ENCODE data around the gene ZFAND2B.
A peak's percentile ranks its signal among the peaks of the same experiment; 100 is the strongest.
"Not testable (repeated sequence)": the region's sequence is repeated elsewhere in the genome, so short reads cannot be mapped to it uniquely, and the experiment has no call there.

The ZFAND2B gene

GRCh38 chr2:219250049-219250781, 43.6 kb downstream of the ZFAND2B start:
- DNase-seq (ENCODE audit: low read depth), result no peak

- no peak for DNase-seq (ENCODE audit: low read depth)
Observed at GRCh38 chr2:219251656-219252055, 45.1 kb downstream of the ZFAND2B start.

- no peak for DNase-seq (ENCODE audit: low read depth)
Observed at GRCh38 chr2:219252084-219252483, 45.5 kb downstream of the ZFAND2B start.

GRCh38 chr2:219252570-219252899, 46.0 kb downstream of the ZFAND2B start:
- no peak for DNase-seq (ENCODE audit: low read depth)

GRCh38 chr2:219252900-219253752, 46.5 kb downstream of the ZFAND2B start, which contains the start of gene TUBA4B:
Gene TUBA4B, plus strand, starts transcription at chr2:219253243. Its CDS starts 165 bp downstream, at chr2:219253408.
- DNase-seq (ENCODE audit: low read depth), result no peak

GRCh38 chr2:219253753-219254589, 47.4 kb downstream of the ZFAND2B start, which contains the start of gene TUBA4A:
Gene TUBA4A, minus strand, starts transcription at chr2:219253918. Its CDS starts 60 bp downstream, at chr2:219253858.
- DNase-seq (ENCODE audit: low read depth), result peak; percentile 84

- DNase-seq (ENCODE audit: low read depth), result no peak
Observed at GRCh38 chr2:219254590-219255201, 48.1 kb downstream of the ZFAND2B start.

- not testable (repeated sequence) for DNase-seq (ENCODE audit: low read depth)
Observed at GRCh38 chr2:219258942-219259341, 52.4 kb downstream of the ZFAND2B start.

All from stimulated activated CD8-positive, alpha-beta memory T cell treated with anti-CD3 and anti-CD28 coated beads, Interleukin-4, amount 100 ng/mL, for 24 hours (primary cell).